LoVo (cell line): ENCODE data around the gene CCT4.
A peak's percentile ranks its signal among the peaks of the same experiment; 100 is the strongest.
"Not testable (repeated sequence)": the region's sequence is repeated elsewhere in the genome, so short reads cannot be mapped to it uniquely, and the experiment has no call there.

Experiments
- DNase-seq: peaks from one replicate; pipeline ENCODE4 v3.0.0-alpha.2; 2016; ENCODE audit warnings: low spot score

CCT4 gene

DNA sequence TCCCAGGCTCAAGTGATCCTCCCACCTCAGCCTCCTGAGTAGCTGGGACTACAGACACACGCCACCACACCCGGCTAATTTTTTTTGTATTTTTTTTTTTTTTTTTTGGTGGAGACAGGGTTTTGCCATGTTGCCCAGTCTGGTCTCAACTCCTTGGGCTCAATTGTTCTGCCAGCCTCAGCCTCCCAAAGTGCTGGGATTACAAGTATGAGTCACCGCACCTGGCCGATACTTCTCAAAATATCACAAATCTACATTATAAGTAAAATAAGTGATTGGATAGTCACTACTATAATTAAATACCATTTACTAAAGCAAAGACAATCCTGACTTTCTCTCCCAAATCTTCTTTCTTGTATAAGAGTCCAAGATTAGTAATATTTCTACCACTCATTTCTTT, 9.1 kb downstream of the CCT4 start:
- not testable (repeated sequence) for DNase-seq

DNA sequence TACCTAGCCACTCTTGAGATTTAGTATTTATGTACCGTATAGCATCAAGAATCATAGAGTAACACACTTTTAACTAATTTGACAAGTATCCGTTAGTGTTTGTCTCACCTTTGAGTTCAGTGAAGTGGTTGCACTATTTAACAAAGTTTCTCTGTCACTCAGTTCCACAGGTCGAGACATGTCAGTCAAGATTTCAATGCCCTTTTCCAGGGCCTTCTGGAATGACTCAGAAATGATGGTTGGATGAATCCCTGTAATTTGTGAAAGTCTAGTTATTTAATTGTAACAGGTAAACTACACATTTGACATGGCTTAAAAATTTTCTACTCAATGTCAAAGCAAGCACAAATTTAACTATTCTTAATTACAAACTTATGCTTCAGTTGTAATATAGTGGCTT, 9.7 kb downstream of the CCT4 start:
- DNase-seq = no peak

DNA sequence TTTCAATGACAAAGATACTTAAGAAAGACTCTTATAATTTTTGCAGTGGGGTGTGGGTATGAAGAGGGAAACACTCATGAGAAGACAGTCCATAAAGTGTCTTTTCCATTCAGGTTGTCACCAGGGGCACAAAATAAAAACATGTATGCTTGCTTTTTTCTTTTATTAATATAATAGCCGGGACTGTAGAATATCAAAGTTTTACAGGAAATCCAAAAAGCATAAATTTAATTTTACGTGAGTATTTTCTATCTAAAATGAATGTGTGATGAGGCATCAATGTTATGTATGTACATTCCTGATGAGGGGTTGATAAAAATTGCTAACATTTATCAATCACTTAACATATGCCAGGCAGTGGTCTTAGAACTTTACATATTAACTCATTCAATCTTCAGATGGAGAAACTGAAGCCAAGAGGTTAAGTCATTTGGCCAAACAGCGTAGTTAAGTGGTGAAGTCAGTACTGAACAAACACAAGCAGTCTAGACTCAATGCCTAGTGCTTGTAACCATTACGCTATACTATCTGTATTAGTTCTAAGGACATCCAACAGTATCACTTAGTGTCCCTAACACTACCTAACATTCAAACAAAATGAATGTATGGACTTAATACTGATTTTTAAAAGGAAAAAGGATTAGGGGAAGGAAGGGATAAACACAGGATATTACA, 10.7 kb downstream of the CCT4 start:
- DNase-seq = no peak

GRCh38 chr2:61876400-61876799, 12.1 kb downstream of the CCT4 start:
- no peak for DNase-seq

GRCh38 chr2:61866482-61867089, 21.9 kb downstream of the CCT4 start:
- DNase-seq = not testable (repeated sequence)

DNA sequence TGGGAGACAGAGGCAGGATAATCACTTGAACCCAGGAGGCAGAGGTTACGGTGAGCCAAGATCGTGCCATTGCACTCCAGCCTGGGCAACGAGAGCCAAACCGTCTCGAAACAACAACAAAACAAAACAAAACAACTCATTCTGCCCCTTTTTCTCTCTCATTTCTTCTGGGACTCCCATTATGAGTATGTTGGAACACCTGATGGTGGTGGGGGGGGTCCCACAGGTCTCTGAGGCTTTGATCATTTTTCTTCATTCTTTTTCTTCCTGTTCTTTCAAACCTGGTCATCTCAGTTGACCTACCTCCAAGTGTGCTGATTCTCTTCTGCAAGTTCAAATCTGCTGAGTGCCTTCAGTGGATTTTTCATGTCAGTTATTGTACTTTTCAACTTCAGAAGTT, 26.4 kb downstream of the CCT4 start:
- no peak for DNase-seq

DNA sequence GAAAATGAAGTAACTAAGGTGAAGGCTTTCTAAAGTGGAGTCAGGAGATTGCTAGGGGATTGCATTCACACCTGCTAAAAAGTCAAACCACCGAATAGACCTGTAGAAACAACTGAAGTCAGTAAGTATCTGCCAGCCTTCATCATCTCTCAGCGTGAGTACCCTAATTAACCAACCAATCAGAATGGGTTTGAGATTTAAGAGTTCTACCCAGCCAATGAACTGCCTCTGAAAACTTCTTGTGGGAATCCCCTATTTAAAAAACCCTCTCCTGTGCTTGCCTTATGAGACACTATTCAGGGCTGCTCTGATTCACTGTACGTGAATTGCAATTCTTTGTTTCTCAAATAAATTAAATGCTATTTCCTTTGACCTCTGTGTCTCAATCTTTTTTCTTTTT, 31.2 kb downstream of the CCT4 start:
- no peak for DNase-seq

- DNase-seq = no peak
These were observed 33.2 kb downstream of the CCT4 start for GRCh38 chr2:61855318-61855613.

DNA sequence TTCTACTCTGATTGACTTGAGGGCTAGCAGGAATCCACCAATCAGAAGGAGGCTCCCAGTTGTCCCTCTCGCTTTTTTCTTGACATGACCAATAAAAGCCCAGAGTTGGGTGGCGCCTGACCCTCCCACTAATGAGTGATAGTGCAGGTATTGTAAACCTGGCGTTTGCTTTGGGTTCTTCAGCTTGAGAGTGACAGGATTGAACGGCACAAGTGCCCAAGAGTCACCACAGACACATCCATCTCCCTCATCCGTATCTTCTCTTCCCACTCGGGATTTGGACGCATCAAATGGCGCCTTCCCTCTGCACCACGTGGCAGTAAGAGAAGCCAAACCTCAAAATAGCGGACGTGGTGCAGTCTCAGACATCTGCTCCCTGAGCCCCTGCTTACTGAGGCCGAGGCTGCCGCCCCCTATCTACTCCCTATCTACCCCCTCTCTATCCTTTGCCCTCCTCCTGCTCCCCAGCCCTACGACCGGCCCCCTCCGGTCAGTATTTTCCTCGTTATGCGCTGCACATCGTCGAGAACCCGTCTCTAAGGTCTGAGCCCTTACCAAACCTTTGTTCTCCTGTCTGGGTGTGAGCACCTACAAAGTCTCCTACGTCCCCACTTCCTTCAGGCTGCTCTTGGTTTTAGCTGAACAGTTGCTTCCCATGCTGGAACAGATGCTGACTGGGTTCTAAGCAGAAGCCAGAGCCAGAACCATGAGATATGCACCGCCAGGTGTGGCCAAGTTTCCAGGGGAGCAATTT, 33.7 kb downstream of the CCT4 start:
- peak; percentile 96 for DNase-seq

DNA sequence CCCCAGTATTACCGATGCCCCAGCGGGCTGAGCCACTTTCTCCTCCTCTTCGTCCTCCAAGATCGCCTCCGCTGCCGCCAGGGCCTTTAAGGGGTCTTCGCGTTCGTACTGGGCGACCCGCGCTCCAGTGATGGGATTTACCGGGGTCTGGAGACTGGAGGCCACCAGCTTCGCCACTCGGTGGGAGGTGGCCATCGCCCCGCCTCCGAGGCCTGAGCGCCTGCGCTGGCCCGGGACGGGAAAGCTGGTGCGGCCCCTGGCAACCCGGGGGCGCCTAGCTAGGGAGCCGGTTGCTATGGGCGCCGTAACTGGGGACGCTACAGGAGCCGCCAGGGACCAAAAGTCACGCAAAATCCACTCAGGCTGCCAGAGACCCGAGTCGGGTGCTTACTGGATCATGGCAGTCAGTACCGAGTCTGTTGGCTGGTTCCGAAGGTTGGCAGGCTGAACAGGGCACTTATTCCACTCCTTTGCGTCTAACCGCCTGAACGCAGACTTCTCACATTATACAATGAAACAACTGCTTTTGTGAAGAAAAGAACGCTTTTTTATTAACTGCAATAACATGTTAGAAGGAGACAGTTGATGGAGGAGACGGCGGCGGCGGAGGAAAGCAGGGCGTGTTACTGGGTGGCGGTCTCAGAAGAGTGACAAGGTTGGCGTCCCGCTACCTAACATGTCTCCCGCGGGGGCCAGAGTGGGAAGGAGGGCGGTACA, 34.5 kb downstream of the CCT4 start, which contains the start of gene FAM161A:
Gene FAM161A, minus strand, starts transcription at position 214 of the 717 bp plus-strand sequence. Its CDS starts 19 bp downstream, at position 195.
- peak; percentile 74 for DNase-seq

DNA sequence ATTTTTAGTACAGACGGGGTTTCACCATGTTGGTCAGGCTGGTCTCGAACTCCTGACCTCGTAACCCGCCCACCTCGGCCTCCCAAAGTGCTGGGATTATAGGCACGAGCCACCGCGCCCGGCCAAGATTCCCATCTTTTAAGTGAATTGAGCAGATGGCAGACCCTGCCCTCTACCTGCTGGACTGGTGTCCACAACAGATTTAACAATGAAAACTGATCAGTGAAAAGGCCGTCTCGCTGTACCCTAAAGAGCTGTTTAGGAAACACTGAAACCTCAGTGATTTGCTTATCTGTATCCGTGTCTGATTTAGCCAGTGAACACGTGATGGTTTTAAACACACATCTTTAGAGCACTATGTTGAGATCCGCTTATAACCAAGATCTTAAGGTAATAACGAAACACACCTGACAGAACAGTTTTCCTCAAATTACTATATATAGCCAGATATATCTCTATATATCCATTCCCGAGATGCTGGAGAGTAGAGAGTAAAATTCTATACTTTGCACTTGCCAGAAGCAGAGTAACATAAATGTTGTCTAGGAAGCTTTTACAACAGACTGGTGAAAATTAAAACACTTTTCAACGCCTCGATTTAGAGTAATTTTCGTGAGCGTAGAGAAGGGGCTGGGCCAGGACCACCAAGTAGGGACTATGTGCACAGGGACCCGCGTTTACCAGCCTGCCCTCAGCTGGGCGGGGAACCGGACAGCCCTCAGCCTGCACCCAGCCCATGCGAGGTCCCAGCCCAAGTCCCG, 35.2 kb downstream of the CCT4 start:
- DNase-seq = peak; percentile 62

- not testable (repeated sequence) for DNase-seq
These were observed 37.2 kb downstream of the CCT4 start for GRCh38 chr2:61851270-61851669.

DNA sequence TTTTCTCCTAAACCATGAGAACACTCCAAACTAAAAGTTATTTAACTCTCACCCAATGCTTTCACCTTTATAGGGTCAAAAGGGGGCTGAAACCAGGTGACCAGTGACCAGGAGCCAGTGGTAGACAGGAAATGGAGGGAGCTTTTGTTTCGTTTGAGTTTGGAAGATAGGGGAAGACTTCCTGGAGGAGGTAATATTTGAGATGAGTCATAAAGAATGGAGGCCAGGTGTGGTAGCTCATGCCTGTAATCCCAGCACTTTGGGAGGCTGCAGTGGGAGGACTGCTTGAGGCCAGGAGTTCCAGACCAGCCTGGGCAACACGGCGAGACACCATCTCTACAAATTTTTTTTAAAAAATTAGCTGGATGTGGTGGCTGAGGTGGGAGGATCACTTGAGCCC, 43.1 kb downstream of the CCT4 start:
- DNase-seq = no peak

- no peak for DNase-seq
These were observed 47.2 kb downstream of the CCT4 start for GRCh38 chr2:61841286-61841685.

GRCh38 chr2:61834893-61835292, 53.6 kb downstream of the CCT4 start:
- no peak for DNase-seq

DNA sequence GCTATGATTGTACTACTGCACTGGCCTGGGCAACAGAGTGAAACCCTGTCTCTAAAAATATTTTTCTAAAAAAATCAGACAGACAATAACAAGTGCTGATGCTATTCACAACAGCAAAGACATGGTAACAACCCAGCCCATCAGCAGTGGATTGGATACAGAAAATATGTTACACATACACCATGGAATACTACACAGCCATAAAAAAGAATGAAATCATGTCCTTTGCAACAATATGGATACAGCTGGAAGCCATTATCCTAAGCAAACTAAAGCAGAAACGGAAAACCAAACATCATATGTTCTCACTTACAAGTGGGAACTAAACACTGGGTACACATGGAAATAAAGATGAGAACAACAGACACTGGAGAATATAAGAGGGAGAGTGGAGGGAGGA, 54.5 kb downstream of the CCT4 start:
- DNase-seq = no peak

DNA sequence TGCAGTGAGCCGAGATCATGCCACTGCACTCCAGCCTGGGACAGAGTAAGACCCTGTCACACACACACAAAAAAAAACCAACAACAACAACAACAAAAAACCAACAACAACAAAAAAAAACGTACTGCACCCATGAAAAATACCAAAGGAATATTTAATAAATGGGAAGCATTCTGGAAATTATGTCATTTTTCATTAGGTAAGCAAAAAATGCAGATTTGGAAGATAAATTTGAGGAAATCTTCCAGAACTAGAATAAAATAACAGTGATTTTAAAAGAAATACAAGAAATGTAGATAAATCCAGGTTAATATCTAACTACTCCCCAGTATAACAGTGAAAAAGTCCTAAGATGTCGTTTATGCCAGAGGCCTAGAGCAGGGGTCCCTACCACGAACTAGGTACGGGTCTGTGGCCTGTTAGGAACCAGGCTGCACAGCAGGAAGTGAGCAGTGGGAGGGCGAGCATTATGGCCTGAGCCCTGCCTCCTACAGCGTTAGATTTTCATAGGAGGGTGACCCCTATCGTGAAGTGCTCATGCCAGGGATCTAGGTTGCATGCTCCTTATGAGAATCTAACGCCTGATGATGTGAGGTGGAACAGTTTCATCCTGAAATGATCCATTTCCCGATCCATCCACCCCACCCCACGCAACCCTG, 56.1 kb downstream of the CCT4 start:
- no peak for DNase-seq

GRCh38 chr2:61822255-61822654, 66.2 kb downstream of the CCT4 start:
- no peak for DNase-seq
